PC-3 (cell line): Measurements from ENCODE around the gene SPATA31D4. TPM values are rescaled to one million over a fixed set of nuclear protein-coding genes. Genes with fewer than 3 reads are reported as not detected.
"Not testable (repeated sequence)": the region's sequence is repeated elsewhere in the genome, so short reads cannot be mapped to it uniquely, and the experiment has no call there.

Experiments
- ATAC-seq: fragments of 200-7000 bp; cut with Tn5 transposase; 2 replicates; pipeline ENCODE4 v1.9.1; 2020; ENCODE audit warnings: mild to moderate bottlenecking, moderate library complexity
- BruUV-seq: library from RNA; stranded (reverse); fragments of 400-500 nt; replicated peaks from 2 replicates; lab custom pipeline; 2021; lab: Mats Ljungman, UMichigan
- CTCF ChIA-PET: fragments of 300-600 bp; sonication (Branson Sonifier 250); formaldehyde crosslinking; loops from one replicate; lab custom pipeline; 2022; ENCODE audit warnings: antibody characterized with exemption; lab: Charles Lee
- POLR2A ChIA-PET: fragments of 300-600 bp; sonication (Branson Sonifier 250); formaldehyde crosslinking; loops from one replicate; lab custom pipeline; 2022; ENCODE audit warnings: antibody characterized with exemption; ENCODE audit not compliant: unreplicated experiment; lab: Charles Lee
- DNase-seq: peaks from one replicate; pipeline ENCODE4 v3.0.0-alpha.2; 2015
- H2AFZ ChIP-seq: fragments of 300-600 bp; sonication (generic); 2 replicates; pipeline ENCODE4 v1.6.0; 2016; ENCODE audit warnings: antibody characterized with exemption, low read length
- H3F3A ChIP-seq: fragments of 300-600 bp; sonication (generic); one replicate; pipeline ENCODE4 v1.6.0; 2017; ENCODE audit warnings: antibody characterized with exemption, low read length, control low read depth, mild to moderate bottlenecking; ENCODE audit not compliant: unreplicated experiment
- H3K27ac ChIP-seq: fragments of 300-600 bp; sonication (generic); 2 replicates; pipeline ENCODE4 v1.5.1; 2016; ENCODE audit warnings: mild to moderate bottlenecking, low read length
- H3K27me3 ChIP-seq: fragments of 300-600 bp; sonication (generic); 2 replicates; pipeline ENCODE4 v1.6.1; 2016; ENCODE audit warnings: low read length, mixed read lengths
- H3K36me3 ChIP-seq: fragments of 300-600 bp; sonication (generic); 2 replicates; pipeline ENCODE4 v1.6.1; 2016; ENCODE audit warnings: low read depth, mixed run types, low read length, mixed read lengths
- H3K4me1 ChIP-seq: fragments of 300-600 bp; sonication (generic); 2 replicates; pipeline ENCODE4 v1.5.1; 2016; ENCODE audit warnings: low read length; ENCODE audit not compliant: insufficient read depth
- H3K4me2 ChIP-seq: fragments of 300-600 bp; sonication (generic); 2 replicates; pipeline ENCODE4 v1.6.0; 2016; ENCODE audit warnings: low read length
- H3K4me3 ChIP-seq: fragments of 300-600 bp; sonication (generic); 2 replicates; pipeline ENCODE4 v1.5.1; 2016; ENCODE audit warnings: mild to moderate bottlenecking, low read length, mixed read lengths
- H3K79me2 ChIP-seq: fragments of 300-600 bp; sonication (generic); 2 replicates; pipeline ENCODE4 v1.6.1; 2017; ENCODE audit warnings: low read length, mixed read lengths
- H3K9ac ChIP-seq: fragments of 300-600 bp; sonication (generic); 2 replicates; pipeline ENCODE4 v1.6.0; 2016; ENCODE audit warnings: mild to moderate bottlenecking, low read length
- H3K9me2 ChIP-seq: fragments of 300-600 bp; sonication (generic); replicated peaks from 2 replicates; pipeline ENCODE4 v1.6.1; 2016; ENCODE audit warnings: mixed run types, low read length, mixed read lengths
- H3K9me3 ChIP-seq: fragments of 300-600 bp; sonication (generic); 2 replicates; pipeline ENCODE4 v1.6.1; 2016; ENCODE audit warnings: low read length, mixed read lengths
- H4K20me1 ChIP-seq: fragments of 300-600 bp; sonication (generic); 2 replicates; pipeline ENCODE4 v1.6.1; 2016; ENCODE audit warnings: low read length, mixed read lengths
- CTCF ChIP-seq: fragments of 300-600 bp; sonication (generic); conservative IDR thresholded peaks from 2 replicates; pipeline ENCODE4 v1.5.1; 2017; ENCODE audit warnings: antibody characterized with exemption, low read depth, mild to moderate bottlenecking, low read length
- EZH2 ChIP-seq: fragments of 300-600 bp; sonication (generic); IDR thresholded peaks from one replicate; pipeline ENCODE4 v1.6.1; 2017; ENCODE audit warnings: antibody characterized with exemption, mild to moderate bottlenecking, low read length; ENCODE audit not compliant: unreplicated experiment
- EZH2phosphoT487 ChIP-seq: fragments of 300-600 bp; sonication (generic); IDR thresholded peaks from 2 replicates; pipeline ENCODE4 v1.6.1; 2018; ENCODE audit warnings: mild to moderate bottlenecking, antibody characterized with exemption, low read length, borderline replicate concordance
- intact Hi-C: fragments of 100-400 bp; cut with micrococcal nuclease; formaldehyde crosslinking; loops from 2 replicates; pipeline ENCODE4 v1.9.0; 2023
- total RNA-seq: library from RNA; depleted of rRNA; stranded (reverse); fragments of >200 nt; gene quantifications from 2 replicates; pipeline ENCODE4 v1.2.3, GENCODE V29; 2014

The SPATA31D4 gene
- total RNA-seq, 1 experiment from 2014 or later, result not detected

- H3K9me3 ChIP-seq, H3K27me3 ChIP-seq, H3K79me2 ChIP-seq, H3F3A ChIP-seq, H3K4me2 ChIP-seq, DNase-seq, H2AFZ ChIP-seq, ATAC-seq, H3K4me3 ChIP-seq, BruUV-seq, H3K4me1 ChIP-seq, CTCF ChIA-PET, H3K9ac ChIP-seq, intact Hi-C loops, H4K20me1 ChIP-seq, H3K9me2 ChIP-seq, POLR2A ChIA-PET, H3K36me3 ChIP-seq, H3K27ac ChIP-seq: not testable (repeated sequence)
Observed at GRCh38 chr9:81930147-81930546, 1.9 kb downstream of the SPATA31D4 start.

DNA sequence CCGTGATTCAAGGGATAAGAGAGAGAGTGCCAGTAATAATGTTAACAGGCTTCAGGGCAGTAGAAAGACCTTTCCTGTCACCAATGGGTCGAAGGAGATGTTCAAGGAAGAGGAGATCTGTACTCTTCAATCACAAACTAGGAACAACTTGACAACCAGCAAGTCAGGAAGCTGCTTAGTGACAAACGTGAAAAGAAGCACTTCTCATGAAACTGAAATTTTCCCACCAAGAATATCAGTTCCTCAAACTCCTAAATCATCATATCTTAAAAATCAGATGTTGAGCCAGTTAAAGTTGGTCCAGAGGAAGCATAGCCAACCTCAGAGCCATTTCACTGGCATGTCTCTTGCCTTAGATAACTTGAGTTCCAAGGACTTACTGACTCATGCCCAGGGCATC is 5.3 kb downstream of the SPATA31D4 start:
- CTCF ChIA-PET, H3K9me3 ChIP-seq, H2AFZ ChIP-seq, H3K9me2 ChIP-seq, H3K27me3 ChIP-seq, H3K27ac ChIP-seq, H3K36me3 ChIP-seq, H3K4me3 ChIP-seq, BruUV-seq, H3K79me2 ChIP-seq, ATAC-seq, intact Hi-C loops, H3K9ac ChIP-seq, H3K4me2 ChIP-seq, H4K20me1 ChIP-seq, H3F3A ChIP-seq, DNase-seq, H3K4me1 ChIP-seq, POLR2A ChIA-PET: not testable (repeated sequence)

- ATAC-seq, H3K9me3 ChIP-seq, H3K9me2 ChIP-seq, intact Hi-C loops, H3K27ac ChIP-seq, H3K27me3 ChIP-seq, H3K9ac ChIP-seq, H2AFZ ChIP-seq, H4K20me1 ChIP-seq, BruUV-seq, H3K4me3 ChIP-seq, H3K79me2 ChIP-seq, H3K4me1 ChIP-seq, CTCF ChIA-PET, H3K4me2 ChIP-seq, POLR2A ChIA-PET, H3F3A ChIP-seq, H3K36me3 ChIP-seq, DNase-seq: not testable (repeated sequence)
Observed at GRCh38 chr9:81943393-81943792, 15.2 kb downstream of the SPATA31D4 start, which contains the start of gene SPATA31D3. TSS of gene SPATA31D3 (plus strand) at chr9:81943500. CDS start at chr9:81943586, 86 bp downstream.

DNA sequence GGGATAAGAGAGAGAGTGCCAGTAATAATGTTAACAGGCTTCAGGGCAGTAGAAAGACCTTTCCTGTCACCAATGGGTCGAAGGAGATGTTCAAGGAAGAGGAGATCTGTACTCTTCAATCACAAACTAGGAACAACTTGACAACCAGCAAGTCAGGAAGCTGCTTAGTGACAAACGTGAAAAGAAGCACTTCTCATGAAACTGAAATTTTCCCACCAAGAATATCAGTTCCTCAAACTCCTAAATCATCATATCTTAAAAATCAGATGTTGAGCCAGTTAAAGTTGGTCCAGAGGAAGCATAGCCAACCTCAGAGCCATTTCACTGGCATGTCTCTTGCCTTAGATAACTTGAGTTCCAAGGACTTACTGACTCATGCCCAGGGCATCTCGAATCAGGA is 20.4 kb downstream of the SPATA31D4 start:
- H3K27me3 ChIP-seq, H3F3A ChIP-seq, DNase-seq, H3K9ac ChIP-seq, POLR2A ChIA-PET, H3K9me3 ChIP-seq, H3K9me2 ChIP-seq, H3K4me1 ChIP-seq, BruUV-seq, H3K79me2 ChIP-seq, H3K27ac ChIP-seq, H3K36me3 ChIP-seq, CTCF ChIA-PET, H3K4me2 ChIP-seq, H4K20me1 ChIP-seq, H3K4me3 ChIP-seq, H2AFZ ChIP-seq, intact Hi-C loops, ATAC-seq: not testable (repeated sequence)

GRCh38 chr9:81953096-81953495 is 24.9 kb downstream of the SPATA31D4 start:
- no peak overlapping the region for H3K27ac ChIP-seq
- H3K4me2 ChIP-seq, result no peak overlapping the region
- H3K9ac ChIP-seq, result no peak overlapping the region
- TF ChIP-seq EZH2 (no peak), CTCF (no peak), EZH2phosphoT487 (no peak)
- no peaks in the 10 kb centered on the region for H3K9me3 ChIP-seq
- ChIA-PET POLR2A (no interaction called here), CTCF (no interaction called here)
- no TSS peak for BruUV-seq
- no peaks in the 10 kb centered on the region for H3K9me2 ChIP-seq
- no peaks in the 10 kb centered on the region for H3K36me3 ChIP-seq
- DNase-seq, result no peak
- no peaks in the 10 kb centered on the region for H3K4me1 ChIP-seq
- no peaks in the 10 kb centered on the region for H3F3A ChIP-seq
- no peaks in the 10 kb centered on the region for H3K27me3 ChIP-seq
- no peak for ATAC-seq
- H4K20me1 ChIP-seq, result no peaks in the 10 kb centered on the region
- H2AFZ ChIP-seq, result no peak overlapping the region
- no peak overlapping the region for H3K4me3 ChIP-seq
- no peaks in the 10 kb centered on the region for H3K79me2 ChIP-seq
- intact Hi-C loops, result no loop called here
